HepG2 (cell line): ENCODE measurements around the gene TMEM255B.

Experiments
- KLF16 ChIP-seq, 2 experiments: sonication (generic) in 1 of 2; formaldehyde crosslinking in 1 of 2; IDR thresholded peaks; 2 replicates each; pipeline versions ENCODE4 v1.6.1 to v1.8.0; 2016 to 2023; ENCODE audit warnings: missing genetic modification reagents in 2 of 2, missing compliant biosample characterization in 1 of 2
- MXD4 ChIP-seq: IDR thresholded peaks from 2 replicates; pipeline ENCODE4 v1.6.1; 2016; ENCODE audit warnings: mild to moderate bottlenecking, missing biosample characterization, missing genetic modification reagents
- NFATC3 ChIP-seq: sonication (generic); formaldehyde crosslinking; IDR thresholded peaks from 2 replicates; pipeline ENCODE4 v1.5.1; 2020; ENCODE audit warnings: mild to moderate bottlenecking, missing genetic modification reagents
- NR0B2 ChIP-seq: sonication (generic); formaldehyde crosslinking; IDR thresholded peaks from 2 replicates; pipeline ENCODE4 v1.4.0; 2020; ENCODE audit warnings: mild to moderate bottlenecking, missing genetic modification reagents
- PHB2 ChIP-seq: fragments of 450-650 bp; IDR thresholded peaks from 2 replicates; pipeline ENCODE4 v1.6.1; 2018; ENCODE audit not compliant: partially characterized antibody
- RERE ChIP-seq: IDR thresholded peaks from 2 replicates; pipeline ENCODE4 v1.6.1; 2016; ENCODE audit warnings: low read depth, missing genetic modification reagents, missing compliant biosample characterization
- SMARCC2 ChIP-seq: fragments of 450-650 bp; IDR thresholded peaks from 2 replicates; pipeline ENCODE4 v1.6.1; 2017; ENCODE audit warnings: antibody characterized with exemption, mild to moderate bottlenecking
- SUZ12 ChIP-seq: fragments of 150-350 bp; IDR thresholded peaks from 2 replicates; pipeline ENCODE4 v1.6.1; 2014; ENCODE audit warnings: low read depth, low read length
- TBP ChIP-seq: sonication (generic); formaldehyde crosslinking; IDR thresholded peaks from 2 replicates; pipeline ENCODE4 v1.5.0; 2020; ENCODE audit warnings: missing genetic modification reagents
- TMF1 ChIP-seq: sonication (generic); formaldehyde crosslinking; IDR thresholded peaks from 2 replicates; pipeline ENCODE4 v1.8.1; 2022; ENCODE audit warnings: low read depth, missing genetic modification reagents
- ZNF10 ChIP-seq: sonication (generic); formaldehyde crosslinking; IDR thresholded peaks from 2 replicates; pipeline ENCODE4 v1.4.0; 2020; ENCODE audit warnings: mild to moderate bottlenecking, low read depth, missing genetic modification reagents, borderline replicate concordance
- ZNF619 ChIP-seq: sonication (generic); formaldehyde crosslinking; IDR thresholded peaks from 2 replicates; pipeline ENCODE4 v1.4.0; 2020; ENCODE audit warnings: mild to moderate bottlenecking, missing genetic modification reagents
- ZNF660 ChIP-seq: sonication (generic); formaldehyde crosslinking; IDR thresholded peaks from 2 replicates; pipeline ENCODE4 v1.5.1; 2020; ENCODE audit warnings: mild to moderate bottlenecking, low read depth, missing genetic modification reagents, borderline replicate concordance

GRCh38 chr13:113782472-113782871 lies 23.4 kb downstream of the TMEM255B start:
- no peak for TF ChIP-seq PHB2
- no peak for TF ChIP-seq KLF16 (CRISPR knock-in tag; IDR thresholded peaks at IDR 0.05)
- no peak for TF ChIP-seq TBP (CRISPR knock-in tag)
- TF ChIP-seq ZNF660 (CRISPR knock-in tag): no peak
- TF ChIP-seq MXD4 (CRISPR knock-in tag): no peak
- no peak for TF ChIP-seq NFATC3 (CRISPR knock-in tag)
- TF ChIP-seq SUZ12: no peak
- TF ChIP-seq ZNF10 (CRISPR knock-in tag): no peak
- TF ChIP-seq SMARCC2: no peak
- TF ChIP-seq RERE (CRISPR knock-in tag): no peak
- no peak for TF ChIP-seq TMF1
- TF ChIP-seq NR0B2 (CRISPR knock-in tag): no peak
- no peak for TF ChIP-seq ZNF619
